C4-2B (cell line): ENCODE data around the gene OSBPL1A.

Experiments
- CTCF ChIP-seq: fragments of 450-650 bp; conservative IDR thresholded peaks from 2 replicates; pipeline ENCODE4 v1.5.1; 2017; ENCODE audit warnings: mild to moderate bottlenecking
- ZFX ChIP-seq: fragments of 450-650 bp; IDR thresholded peaks from 2 replicates; pipeline ENCODE4 v1.6.1; 2017

- TF ChIP-seq CTCF (no peak), ZFX (no peak)
These were observed 96.9 kb downstream of the OSBPL1A start for GRCh38 chr18:24300703-24301102.
